H9 (cell line): ENCODE data around the gene ANKRD65. TPM values are rescaled to one million over a fixed set of nuclear protein-coding genes. Genes with fewer than 3 reads are reported as not detected.

Experiments used
- DNase-seq: peaks from one replicate; pipeline ENCODE4 v3.0.0-alpha.2; 2017
- H2AFZ ChIP-seq: one replicate; pipeline ENCODE4 v1.6.1; 2013; ENCODE audit warnings: mild to moderate bottlenecking, low read length, control low read depth, moderate library complexity
- H2AK5ac ChIP-seq: 2 replicates; pipeline ENCODE4 v1.6.1; 2013; ENCODE audit warnings: low read length, control low read depth, mixed read lengths; ENCODE audit not compliant: insufficient read length
- H2BK120ac ChIP-seq: one replicate; pipeline ENCODE4 v1.6.1; 2013; ENCODE audit warnings: low read depth, mild to moderate bottlenecking, low read length, control low read depth, inconsistent platforms; ENCODE audit not compliant: poor library complexity, severe bottlenecking
- H2BK12ac ChIP-seq: 2 replicates; pipeline ENCODE4 v1.6.1; 2013; ENCODE audit warnings: low read length, control low read depth, mixed read lengths, low read depth; ENCODE audit not compliant: insufficient read length
- H2BK15ac ChIP-seq: 2 replicates; pipeline ENCODE4 v1.6.1; 2013; ENCODE audit warnings: low read depth, low read length, control low read depth
- H2BK20ac ChIP-seq: one replicate; pipeline ENCODE4 v1.6.1; 2013; ENCODE audit warnings: low read depth, mild to moderate bottlenecking, low read length, control low read depth, inconsistent platforms; ENCODE audit not compliant: poor library complexity, severe bottlenecking
- H2BK5ac ChIP-seq: 2 replicates; pipeline ENCODE4 v1.6.1; 2013; ENCODE audit warnings: low read length, control low read depth, mixed read lengths; ENCODE audit not compliant: insufficient read length
- H3K14ac ChIP-seq: 2 replicates; pipeline ENCODE4 v1.6.1; 2013; ENCODE audit warnings: low read length, control low read depth; ENCODE audit not compliant: insufficient read depth
- H3K18ac ChIP-seq: 2 replicates; pipeline ENCODE4 v1.6.1; 2013; ENCODE audit warnings: low read depth, mild to moderate bottlenecking, mixed read lengths, low read length, control low read depth; ENCODE audit not compliant: insufficient read length
- H3K23ac ChIP-seq: 2 replicates; pipeline ENCODE4 v1.6.1; 2013; ENCODE audit warnings: low read length, control low read depth, mixed read lengths, low read depth; ENCODE audit not compliant: insufficient read length
- H3K23me2 ChIP-seq: 2 replicates; pipeline ENCODE4 v1.6.1; 2013; ENCODE audit warnings: low read depth, mild to moderate bottlenecking, mixed read lengths, low read length, control low read depth; ENCODE audit not compliant: insufficient read length, poor library complexity, severe bottlenecking
- H3K27ac ChIP-seq: 2 replicates; pipeline ENCODE4 v1.5.1; 2013; ENCODE audit warnings: low read length, control low read depth, mixed read lengths, low read depth; ENCODE audit not compliant: insufficient read length
- H3K27me3 ChIP-seq: 2 replicates; pipeline ENCODE4 v1.6.1; 2013; ENCODE audit warnings: low read length, control low read depth, inconsistent platforms; ENCODE audit not compliant: insufficient read depth
- H3K4ac ChIP-seq: 2 replicates; pipeline ENCODE4 v1.6.1; 2013; ENCODE audit warnings: low read depth, mild to moderate bottlenecking, control low read depth, inconsistent platforms, low read length, moderate library complexity
- H3K4me1 ChIP-seq: 2 replicates; pipeline ENCODE4 v1.6.1; 2013; ENCODE audit warnings: low read length, control low read depth, inconsistent platforms; ENCODE audit not compliant: insufficient read depth
- H3K4me2 ChIP-seq: 2 replicates; pipeline ENCODE4 v1.6.1; 2013; ENCODE audit warnings: low read length, control low read depth, mixed read lengths; ENCODE audit not compliant: insufficient read length, insufficient read depth
- H3K56ac ChIP-seq: 2 replicates; pipeline ENCODE4 v1.6.1; 2013; ENCODE audit warnings: low read depth, mild to moderate bottlenecking, mixed read lengths, low read length, control low read depth; ENCODE audit not compliant: insufficient read length
- H3K79me1 ChIP-seq: 2 replicates; pipeline ENCODE4 v1.6.1; 2013; ENCODE audit warnings: low read depth, mild to moderate bottlenecking, moderate library complexity, low read length, control low read depth, inconsistent platforms; ENCODE audit not compliant: insufficient read depth, poor library complexity, severe bottlenecking
- H3K79me2 ChIP-seq: 2 replicates; pipeline ENCODE4 v1.6.1; 2013; ENCODE audit warnings: low read length, control low read depth, inconsistent platforms; ENCODE audit not compliant: insufficient read depth
- H3K9ac ChIP-seq: 2 replicates; pipeline ENCODE4 v1.6.1; 2013; ENCODE audit warnings: low read length, control low read depth, mixed read lengths; ENCODE audit not compliant: insufficient read length; ENCODE audit errors: extremely low read depth
- H3K9me3 ChIP-seq: one replicate; pipeline ENCODE4 v1.6.1; 2013; ENCODE audit warnings: low read depth, low read length, inconsistent platforms; ENCODE audit not compliant: control insufficient read depth
- H3T11ph ChIP-seq: one replicate; pipeline ENCODE4 v1.6.1; 2013; ENCODE audit warnings: mild to moderate bottlenecking, low read length, control low read depth, inconsistent platforms
- H4K20me1 ChIP-seq: one replicate; pipeline ENCODE4 v1.6.1; 2013; ENCODE audit not compliant: control insufficient read depth, insufficient read length, insufficient read depth
- H4K5ac ChIP-seq: 2 replicates; pipeline ENCODE4 v1.6.1; 2013; ENCODE audit warnings: low read depth, mild to moderate bottlenecking, mixed read lengths, low read length, control low read depth; ENCODE audit not compliant: insufficient read length
- H4K8ac ChIP-seq: replicated peaks from 2 replicates; pipeline ENCODE4 v1.6.1; 2013; ENCODE audit warnings: low read length, control low read depth, mixed read lengths, low read depth; ENCODE audit not compliant: insufficient read length
- H4K91ac ChIP-seq: 2 replicates; pipeline ENCODE4 v1.6.1; 2013; ENCODE audit warnings: low read depth, mild to moderate bottlenecking, moderate library complexity, mixed read lengths, low read length, control low read depth; ENCODE audit not compliant: insufficient read length
- H3K27ac Mint-ChIP-seq, 3 experiments: 2 replicates in 2 of 3; 3 replicates in 1 of 3; pipeline ENCODE4 v1.8.0; 2020 to 2021; ENCODE audit warnings: mixed read lengths in 3 of 3, mild to moderate bottlenecking in 1 of 3, moderate library complexity in 1 of 3
- H3K27me3 Mint-ChIP-seq: 2 replicates; pipeline ENCODE4 v1.8.0; 2021; ENCODE audit warnings: low read depth, mild to moderate bottlenecking, moderate library complexity, mixed read lengths
- H3K36me3 Mint-ChIP-seq, 3 experiments: 2 replicates in 2 of 3; 3 replicates in 1 of 3; pipeline ENCODE4 v1.8.0; 2020 to 2021; ENCODE audit warnings: low read depth in 3 of 3, mixed read lengths in 3 of 3; ENCODE audit not compliant: insufficient read depth in 1 of 3
- H3K4me1 Mint-ChIP-seq, 2 experiments: 2 replicates each; pipeline ENCODE4 v1.8.0; 2020; ENCODE audit warnings: mixed read lengths in 2 of 2
- H3K4me3 Mint-ChIP-seq, 2 experiments: 2 replicates in 1 of 2; 3 replicates in 1 of 2; pipeline ENCODE4 v1.8.0; 2020 to 2021; ENCODE audit warnings: mild to moderate bottlenecking in 2 of 2, mixed read lengths in 2 of 2, moderate library complexity in 1 of 2
- H3K9me3 Mint-ChIP-seq, 2 experiments: 2 replicates in 1 of 2; 3 replicates in 1 of 2; pipeline ENCODE4 v1.8.0; 2020; ENCODE audit warnings: mild to moderate bottlenecking in 2 of 2, mixed read lengths in 2 of 2, moderate library complexity in 1 of 2
- CTCF ChIP-seq: fragments of 200-600 bp; sonication (generic); conservative IDR thresholded peaks from 3 replicates; pipeline ENCODE4 v1.8.0; 2021; ENCODE audit warnings: antibody characterized with exemption, mild to moderate bottlenecking
- WGBS: extraction: QIAGEN DNeasy Blood & Tissue Kit; methylation state at CpG from one replicate; pipeline ENCODE4 v1.1.7; 2013; ENCODE audit warnings: missing lambda C conversion rate, low lambda C conversion rate, mixed read lengths; ENCODE audit not compliant: insufficient read length; ENCODE audit errors: extremely low coverage; 5-methylcytosine and 5-hydroxymethylcytosine counted together
- total RNA-seq: library from RNA; stranded (reverse); gene quantifications from 2 replicates; pipeline ENCODE4 v1.2.1, GENCODE V29; 2021

ANKRD65 gene
- total RNA-seq, 1 experiment from 2014 or later: 3.1 TPM

DNA sequence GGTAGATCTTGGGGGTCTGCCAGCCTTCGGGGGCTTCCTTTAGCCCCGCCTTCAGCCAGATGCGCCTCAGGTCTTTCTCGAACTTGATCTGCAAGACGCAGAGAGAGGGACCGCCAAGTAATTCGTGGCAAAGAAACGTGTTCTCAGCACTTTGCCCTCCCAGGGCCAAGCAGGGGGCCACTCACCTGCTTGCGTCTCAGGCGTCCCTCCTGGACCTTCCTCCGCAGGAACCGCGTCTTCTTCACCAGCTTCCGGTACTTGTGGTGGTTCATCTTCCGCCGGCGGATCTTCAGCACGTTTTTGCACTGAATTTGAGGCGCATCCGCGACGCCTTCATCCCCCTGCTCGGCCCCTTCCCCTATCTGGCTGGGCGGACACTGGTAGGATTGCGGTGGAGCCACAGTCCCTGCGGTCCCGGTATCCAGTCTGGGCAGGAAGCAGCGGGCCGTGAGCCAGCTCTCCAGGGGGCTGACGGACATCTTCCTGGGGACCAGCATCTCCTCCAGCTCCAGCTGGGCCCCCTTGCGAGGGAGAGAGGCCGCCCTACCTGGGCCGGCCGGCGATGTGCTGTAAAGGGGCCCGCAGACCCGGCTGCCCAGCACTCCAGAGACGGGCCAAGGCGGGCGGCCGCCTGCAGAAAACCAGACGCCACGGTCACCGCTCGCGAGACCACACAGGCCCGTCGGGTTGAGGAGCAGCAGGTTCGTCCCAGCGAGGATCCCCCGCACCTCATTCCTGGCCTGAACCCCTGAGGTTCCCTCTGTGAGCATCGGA is 47.1 kb downstream of the ANKRD65 start:
- H3K27me3 ChIP-seq: no peaks in the 10 kb centered on the region
- peak overlapping the region; percentile 94 for H3K4me2 ChIP-seq
- H3K9ac ChIP-seq: peak overlapping the region; percentile 92
- no peak overlapping the region for H3K56ac ChIP-seq
- H2BK5ac ChIP-seq: no peak overlapping the region
- H4K20me1 ChIP-seq: no peaks in the 10 kb centered on the region
- H4K91ac ChIP-seq: no peak overlapping the region
- H3K27ac ChIP-seq: no peak overlapping the region
- no peak overlapping the region for H4K8ac ChIP-seq
- no peak overlapping the region for H3K14ac ChIP-seq
- Mint-ChIP-seq H3K27me3 (peaks cover 2% of the 10 kb centered on the region; the same call in 1 of the 2 replicates), H3K9me3 (no peaks in the 10 kb centered on the region), H3K4me3 (peak overlapping the region; percentile 83 to 88), H3K4me1 (peaks cover 5 to 10% of the 10 kb centered on the region in 2 experiments), H3K27ac (peak overlapping the region; percentile 10 to 95 (median 61); a peak in 4 of 7 replicates), H3K36me3 (peaks cover 6 to 20% (median 12%) of the 10 kb centered on the region in 3 experiments)
- H4K5ac ChIP-seq: no peak overlapping the region
- H2BK15ac ChIP-seq: no peak overlapping the region
- DNase-seq: no peak
- H3T11ph ChIP-seq: no peak overlapping the region
- WGBS: no CpG with 5 or more reads among the region's 52 CpGs
- H3K9me3 ChIP-seq: no peaks in the 10 kb centered on the region
- H3K79me2 ChIP-seq: peaks cover 4% of the 10 kb centered on the region; the same call in 1 of the 2 replicates
- TF ChIP-seq CTCF: no peak
- no peak overlapping the region for H3K18ac ChIP-seq
- no peak overlapping the region for H2BK12ac ChIP-seq
- no peak overlapping the region for H2BK20ac ChIP-seq
- H2BK120ac ChIP-seq: no peak overlapping the region
- H3K23me2 ChIP-seq: peaks cover 10% of the 10 kb centered on the region
- no peak overlapping the region for H2AK5ac ChIP-seq
- peaks cover 13% of the 10 kb centered on the region for H3K79me1 ChIP-seq
- H2AFZ ChIP-seq: no peak overlapping the region
- H3K23ac ChIP-seq: no peak overlapping the region
- no peak overlapping the region for H3K4ac ChIP-seq
- H3K4me1 ChIP-seq: no peaks in the 10 kb centered on the region; the same call in 1 of the 2 replicates
